Prostate gland (tissue), 2 donors: ENCODE data around the gene DIP2B.

Experiments
- CTCF ChIP-seq, 4 experiments: fragments of 200-600 bp in 2 of 4; fragments of 450-650 bp in 2 of 4; sonication (generic) in 2 of 4; IDR thresholded peaks; 1 replicate in 3 of 4; 2 replicates in 1 of 4; pipeline ENCODE4 v1.5.1; 2016 to 2019; ENCODE audit warnings: antibody characterized with exemption in 4 of 4, mild to moderate bottlenecking in 2 of 4, moderate library complexity in 2 of 4
- POLR2A ChIP-seq: fragments of 450-650 bp; IDR thresholded peaks from one replicate; pipeline ENCODE4 v1.6.1; 2016; ENCODE audit warnings: antibody characterized with exemption, mild to moderate bottlenecking

- TF ChIP-seq POLR2A (no peak), CTCF (IDR thresholded peaks at IDR 0.05) (no peak)
Observed at GRCh38 chr12:50787618-50788017, 282.8 kb downstream of the DIP2B start.
